ENCODE measurements around the gene NLGN2. TPM values are rescaled to one million over a fixed set of nuclear protein-coding genes. Genes with fewer than 3 reads are reported as not detected.
"Not testable (repeated sequence)": the region's sequence is repeated elsewhere in the genome, so short reads cannot be mapped to it uniquely, and the experiment has no call there.

The NLGN2 gene
- polyA plus RNA-seq (2013, experiment 1 of 2; ENCODE audit: insufficient read length): 68.1 TPM
- polyA plus RNA-seq (2013, experiment 2 of 2; ENCODE audit: insufficient read length): 70.9 TPM

GRCh38 chr17:7407485-7408251 lies at the start of gene NLGN2:
NLGN2 (plus strand) TSS chr17:7407845; CDS start chr17:7408256, 411 bp downstream.
- DNase-seq: no peak

GRCh38 chr17:7361906-7362305 lies 45.7 kb upstream of the NLGN2 start:
- no peak for DNase-seq

DNA sequence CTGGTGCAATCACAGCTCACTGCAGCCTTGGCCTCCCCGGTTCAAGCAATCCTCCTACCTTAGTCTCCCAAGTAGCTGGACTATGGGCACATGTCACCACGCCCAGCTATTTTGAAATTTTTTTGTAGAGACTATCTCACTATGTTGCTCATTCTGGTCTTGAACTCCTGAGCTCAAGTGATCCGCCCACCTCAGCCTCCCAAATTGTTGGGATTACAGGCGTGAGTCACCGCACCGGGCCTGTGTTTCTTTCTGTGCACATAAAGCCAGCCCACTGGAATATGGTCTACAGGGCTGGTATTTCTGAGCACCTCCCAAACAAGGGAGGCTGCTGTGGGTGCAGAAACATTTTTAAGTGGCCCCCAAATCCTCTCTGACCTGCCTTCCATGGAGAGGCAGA lies 44.3 kb upstream of the NLGN2 start:
- DNase-seq: no peak

DNA sequence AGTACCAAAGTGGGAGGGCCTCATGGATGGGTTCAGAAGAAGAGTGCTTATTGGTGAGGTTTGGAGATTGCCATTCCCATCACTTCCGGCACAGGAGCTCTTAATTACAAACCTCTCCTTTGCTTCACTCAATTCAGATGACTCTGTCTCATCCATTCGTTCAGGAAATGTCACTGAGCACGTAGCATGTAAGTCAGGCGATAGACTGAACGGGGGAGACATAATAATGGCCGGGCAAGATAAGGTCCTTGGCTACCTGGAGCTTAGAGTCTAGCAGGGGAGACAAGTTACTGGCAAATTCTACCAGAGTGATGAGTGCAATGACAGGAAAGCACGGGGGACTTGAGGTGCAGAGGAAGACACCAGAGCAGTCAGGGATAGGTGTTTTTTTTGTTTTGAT lies 41.7 kb upstream of the NLGN2 start:
- DNase-seq: not testable (repeated sequence)

- DNase-seq: no peak
Observed at GRCh38 chr17:7367083-7367482, 40.6 kb upstream of the NLGN2 start.

GRCh38 chr17:7367918-7368598 lies 39.6 kb upstream of the NLGN2 start:
- DNase-seq: no peak

DNA sequence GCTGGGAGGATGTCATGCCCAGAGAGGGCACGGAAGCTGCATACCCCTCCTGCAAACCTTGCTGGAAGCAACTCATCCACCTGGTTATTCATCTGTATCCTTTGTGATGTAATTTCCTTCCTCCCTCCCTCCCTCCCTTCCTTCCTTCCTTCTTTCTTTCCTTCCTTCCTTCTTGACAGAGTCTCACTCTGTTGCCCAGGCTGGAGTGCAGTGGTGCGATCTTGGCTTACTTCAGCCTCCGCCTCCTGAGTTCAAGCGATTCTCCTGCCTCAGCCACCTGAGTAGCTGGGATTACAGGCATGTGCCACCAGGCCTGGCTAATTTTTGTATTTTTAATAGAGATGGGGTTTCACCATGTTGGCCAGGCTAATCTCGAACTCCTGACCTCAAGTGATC lies 39.0 kb upstream of the NLGN2 start:
- not testable (repeated sequence) for DNase-seq

DNA sequence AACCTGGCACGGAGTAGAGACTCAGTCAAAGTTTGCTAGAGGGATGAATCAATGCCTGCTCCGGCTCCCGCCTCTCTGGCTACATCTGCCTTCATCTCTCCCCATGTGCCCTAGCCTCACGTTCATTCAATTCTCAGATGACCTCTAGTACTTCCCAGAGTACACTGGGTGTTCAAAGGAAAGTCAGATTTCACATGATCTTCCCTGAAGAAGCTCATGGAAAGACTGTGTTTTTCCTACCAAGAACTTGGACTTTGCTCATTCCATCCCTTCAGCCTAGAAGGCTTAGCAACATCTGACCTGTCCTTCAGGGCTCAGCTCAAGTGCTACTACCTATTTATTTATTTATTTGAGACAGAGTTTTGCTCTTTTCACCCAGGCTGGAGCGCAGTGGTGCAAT lies 37.8 kb upstream of the NLGN2 start:
- DNase-seq: no peak

DNA sequence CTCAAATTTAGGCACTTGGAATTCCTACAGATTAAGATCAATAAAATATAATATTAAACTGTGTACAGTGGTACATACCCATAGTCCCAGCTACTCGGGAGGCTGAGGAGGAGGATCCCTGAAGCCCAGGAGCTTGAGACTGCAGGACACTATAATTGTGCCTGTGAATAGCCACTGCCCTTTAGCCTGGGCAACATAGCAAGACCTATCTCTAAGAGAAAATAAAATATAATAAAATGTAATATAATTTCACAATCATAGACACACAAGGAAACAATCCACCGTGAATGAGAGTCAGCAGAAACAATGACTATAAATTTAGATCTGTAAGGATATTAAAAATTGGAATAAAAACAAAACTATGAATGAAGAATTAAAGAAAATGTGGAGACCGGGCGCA lies 36.8 kb upstream of the NLGN2 start:
- no peak for DNase-seq

GRCh38 chr17:7374353-7374752 lies 33.3 kb upstream of the NLGN2 start:
- DNase-seq: no peak

DNA sequence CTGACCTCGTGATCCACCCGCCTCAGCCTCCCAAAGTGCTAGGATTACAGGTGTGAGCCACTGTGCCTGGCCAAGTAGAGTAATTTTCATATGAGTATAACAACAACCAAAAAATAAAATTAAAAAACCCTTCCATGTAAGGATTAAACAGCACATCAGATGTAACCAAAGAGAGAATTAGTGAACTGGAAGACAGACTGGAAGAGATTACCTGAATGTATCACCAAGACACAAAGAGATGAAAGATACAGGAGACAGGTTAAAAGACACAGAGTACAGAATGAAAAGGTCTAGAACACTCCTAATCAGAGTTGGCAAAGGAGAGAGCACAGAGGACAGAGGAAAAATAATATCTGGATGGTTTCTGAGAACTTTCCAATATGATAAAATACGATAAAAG lies 28.5 kb upstream of the NLGN2 start:
- DNase-seq: no peak

DNA sequence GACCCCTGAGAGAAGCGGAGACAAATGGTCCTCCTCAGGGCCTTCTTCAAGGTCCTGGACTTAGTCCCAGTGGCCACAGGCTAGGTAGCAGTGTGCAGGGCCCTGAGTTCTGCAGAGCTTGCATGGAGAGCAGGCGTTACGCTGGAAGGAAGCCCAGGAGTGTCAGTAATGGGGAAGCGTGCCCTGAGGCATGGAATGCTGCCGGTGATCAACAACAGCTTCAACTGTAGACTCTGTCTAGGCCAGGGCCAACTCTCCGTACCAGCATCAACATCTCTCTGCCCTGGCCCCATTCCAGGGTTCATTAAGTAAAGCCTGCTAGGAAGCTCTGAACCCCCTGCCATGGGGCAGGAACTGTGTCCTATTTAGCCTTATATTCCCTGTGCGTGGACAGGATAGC lies 27.3 kb upstream of the NLGN2 start:
- DNase-seq: peak; percentile 25

GRCh38 chr17:7380855-7381683 lies 26.6 kb upstream of the NLGN2 start, which contains the start of gene TNK1:
TNK1 (plus strand) TSS chr17:7381089; CDS start chr17:7382927, 1,838 bp downstream.
- DNase-seq: no peak

- no peak for DNase-seq
Observed at GRCh38 chr17:7382901-7383300, 24.7 kb upstream of the NLGN2 start.

- DNase-seq: no peak
Observed at GRCh38 chr17:7383371-7383741, 24.3 kb upstream of the NLGN2 start.

GRCh38 chr17:7383742-7384488 lies 23.7 kb upstream of the NLGN2 start:
- peak; percentile 30 for DNase-seq

DNA sequence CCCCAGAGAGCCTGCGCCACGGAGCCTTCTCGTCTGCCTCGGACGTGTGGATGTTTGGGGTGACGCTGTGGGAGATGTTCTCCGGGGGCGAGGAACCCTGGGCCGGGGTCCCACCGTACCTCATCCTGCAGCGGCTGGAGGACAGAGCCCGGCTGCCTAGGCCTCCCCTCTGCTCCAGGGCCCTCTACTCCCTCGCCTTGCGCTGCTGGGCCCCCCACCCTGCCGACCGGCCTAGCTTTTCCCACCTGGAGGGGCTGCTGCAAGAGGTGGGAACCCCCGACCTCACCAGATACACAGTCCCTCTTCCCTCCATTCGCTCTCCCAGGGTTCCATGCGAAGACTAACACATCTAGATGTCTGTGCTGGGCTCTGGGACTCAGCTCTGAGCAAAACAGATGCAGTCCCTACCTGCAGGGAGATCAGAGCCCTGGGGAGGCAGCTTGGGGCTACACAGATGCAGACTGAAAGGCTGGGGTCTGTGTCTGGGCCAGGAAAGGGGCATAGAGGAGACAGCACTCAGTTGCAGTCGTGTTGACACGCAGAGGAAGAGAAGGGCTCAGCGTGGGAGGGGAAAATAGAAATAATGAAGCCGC lies 23.1 kb upstream of the NLGN2 start:
- no peak for DNase-seq

DNA sequence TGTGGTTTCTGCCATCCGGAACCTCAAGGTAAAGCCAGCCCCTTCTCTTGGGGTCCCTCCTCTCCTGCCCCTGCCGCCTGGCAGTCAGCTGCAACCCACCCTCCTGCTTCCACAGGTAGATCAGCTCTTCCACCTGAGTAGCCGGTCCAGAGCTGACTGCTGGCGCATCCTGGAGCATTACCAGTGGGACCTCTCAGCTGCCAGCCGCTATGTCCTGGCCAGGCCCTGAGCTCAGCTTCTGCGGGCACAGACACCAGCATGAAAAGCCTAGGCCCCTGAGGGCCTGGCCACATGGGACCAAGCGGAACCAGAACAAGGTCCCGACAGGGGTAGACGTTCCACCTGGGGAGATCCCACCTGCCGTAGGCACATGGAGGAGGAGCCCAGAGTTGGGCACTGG lies 18.8 kb upstream of the NLGN2 start:
- no peak for DNase-seq

DNA sequence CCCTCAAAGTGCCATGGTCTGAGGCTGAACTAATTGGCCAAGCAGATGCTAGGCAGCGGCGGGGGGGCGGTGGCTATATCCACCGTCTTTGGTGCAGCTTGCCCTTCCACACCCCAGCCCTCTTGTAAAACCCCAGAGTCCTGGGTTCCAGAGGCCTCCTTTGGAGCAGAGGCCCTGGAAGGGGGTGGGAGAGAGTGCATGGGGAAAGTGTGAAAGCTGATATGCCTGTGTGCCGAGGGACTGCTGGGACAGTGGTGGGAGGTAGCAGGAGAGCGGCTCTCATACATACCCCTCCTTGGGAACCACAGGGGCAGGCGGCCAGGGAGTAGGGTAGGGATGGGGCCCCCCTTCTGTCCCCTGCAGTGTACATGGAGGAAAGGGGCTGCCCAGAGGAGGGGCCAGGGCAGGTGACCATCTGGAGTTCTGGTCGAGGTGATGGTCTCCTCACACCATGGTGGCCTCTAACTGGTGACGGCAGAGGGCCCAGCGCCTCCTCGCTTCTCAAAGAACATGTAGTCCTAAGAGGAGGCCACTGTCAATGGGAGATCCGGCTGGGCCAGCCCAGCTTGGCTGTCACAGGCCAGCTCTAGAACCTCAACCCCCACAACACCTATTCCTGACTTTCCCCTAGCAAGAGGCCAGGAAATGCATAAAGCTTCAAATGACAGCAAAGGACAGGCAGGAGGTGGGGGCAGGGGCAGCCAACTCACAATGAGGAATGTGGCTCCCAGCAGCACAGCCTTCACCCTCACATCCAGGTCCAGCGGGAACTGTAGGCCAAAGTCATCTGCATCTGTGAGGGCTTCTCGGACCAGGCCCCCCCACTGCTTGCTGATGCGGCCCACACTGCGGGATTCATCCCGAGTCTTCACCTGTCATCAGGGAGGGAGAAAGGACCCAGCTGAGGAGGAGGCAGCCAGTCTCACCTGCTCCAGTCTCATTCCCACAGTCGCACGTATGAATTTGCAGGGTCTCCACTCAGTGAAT lies 17.4 kb upstream of the NLGN2 start:
- no peak for DNase-seq

DNA sequence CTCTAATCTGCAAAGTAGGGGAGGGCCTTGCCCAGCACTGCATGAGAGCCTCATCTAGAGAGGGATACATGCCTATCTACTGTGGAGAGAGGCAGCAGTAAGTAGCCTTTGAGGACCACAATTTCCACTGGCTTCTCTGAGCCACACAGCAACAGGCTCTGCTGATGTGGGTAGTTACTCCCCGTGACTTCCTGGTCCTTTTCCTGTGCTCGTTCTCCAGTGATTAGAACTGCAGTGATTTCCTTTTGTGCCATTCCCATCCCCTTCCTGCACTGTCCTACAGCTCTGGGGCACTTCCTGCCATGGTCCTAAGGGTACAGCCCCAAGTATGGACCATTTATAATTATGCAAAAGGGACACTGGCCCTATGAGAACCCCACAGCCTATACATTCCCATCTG lies 16.3 kb upstream of the NLGN2 start:
- no peak for DNase-seq
